ENCODE measurements around the gene ZSCAN29. TPM values are rescaled to one million over a fixed set of nuclear protein-coding genes. Genes with fewer than 3 reads are reported as not detected.

The ZSCAN29 gene
- total RNA-seq, 2 experiments from 2014 or later, result 20.9 to 23.8 TPM

- no peak overlapping the region for H3K4me3 Mint-ChIP-seq
- TF ChIP-seq CTCF (IDR thresholded peaks at IDR 0.05), result no peak
- ChIA-PET POLR2A (interaction anchor here (1.1 to 1.2 kb wide), 2 partner anchors 11 to 13 kb away, joined by 3 to 4 read pairs; no protein-coding TSS in a partner anchor), CTCF (interaction anchor here (1.1 kb wide), 1 partner anchor 13 kb away, joined by 3 read pairs; no protein-coding TSS in a partner anchor)
- peak overlapping the region; percentile 18 for H3K27ac Mint-ChIP-seq
- H3K27me3 Mint-ChIP-seq, result no peaks in the 10 kb centered on the region
- H3K9me3 Mint-ChIP-seq, result no peaks in the 10 kb centered on the region
- H3K36me3 Mint-ChIP-seq (ENCODE audit: low read depth), result peaks cover 39% of the 10 kb centered on the region
- DNase-seq (no peak), ATAC-seq (no peak)
- intact Hi-C loops (cut with micrococcal nuclease), result no loop called here
- no peaks in the 10 kb centered on the region for H3K4me1 Mint-ChIP-seq (ENCODE audit: low read depth)
These were observed 39.9 kb upstream of the ZSCAN29 start for GRCh38 chr15:43410572-43411214.

- Mint-ChIP-seq H3K36me3 (ENCODE audit: low read depth) (peaks cover 40% of the 10 kb centered on the region), H3K4me1 (ENCODE audit: low read depth) (no peaks in the 10 kb centered on the region), H3K27ac (no peak overlapping the region), H3K9me3 (no peaks in the 10 kb centered on the region), H3K4me3 (no peak overlapping the region), H3K27me3 (no peaks in the 10 kb centered on the region)
- TF ChIP-seq CTCF (IDR thresholded peaks at IDR 0.05), result no peak
- intact Hi-C loops (cut with micrococcal nuclease), result no loop called here
- ChIA-PET CTCF (no interaction called here), POLR2A (no interaction called here)
- DNase-seq (no peak), ATAC-seq (no peak)
These were observed 37.9 kb upstream of the ZSCAN29 start for GRCh38 chr15:43408789-43409188.

- H3K9me3 Mint-ChIP-seq, result no peaks in the 10 kb centered on the region
- POLR2A ChIA-PET, result no interaction called here
- no peak overlapping the region for H3K4me3 Mint-ChIP-seq
- H3K27ac Mint-ChIP-seq, result no peak overlapping the region
- DNase-seq (no peak), ATAC-seq (no peak)
- TF ChIP-seq CTCF (IDR thresholded peaks at IDR 0.05), result no peak
- H3K36me3 Mint-ChIP-seq (ENCODE audit: low read depth), result peaks cover 42% of the 10 kb centered on the region
- H3K27me3 Mint-ChIP-seq, result no peaks in the 10 kb centered on the region
- no peaks in the 10 kb centered on the region for H3K4me1 Mint-ChIP-seq (ENCODE audit: low read depth)
- CTCF ChIA-PET, result interaction anchor here (1.2 kb wide), 1 partner anchor 10 kb away, joined by 3 read pairs; no protein-coding TSS in a partner anchor
- intact Hi-C loops (cut with micrococcal nuclease), result no loop called here
These were observed 36.0 kb upstream of the ZSCAN29 start for GRCh38 chr15:43406808-43407207.

DNA sequence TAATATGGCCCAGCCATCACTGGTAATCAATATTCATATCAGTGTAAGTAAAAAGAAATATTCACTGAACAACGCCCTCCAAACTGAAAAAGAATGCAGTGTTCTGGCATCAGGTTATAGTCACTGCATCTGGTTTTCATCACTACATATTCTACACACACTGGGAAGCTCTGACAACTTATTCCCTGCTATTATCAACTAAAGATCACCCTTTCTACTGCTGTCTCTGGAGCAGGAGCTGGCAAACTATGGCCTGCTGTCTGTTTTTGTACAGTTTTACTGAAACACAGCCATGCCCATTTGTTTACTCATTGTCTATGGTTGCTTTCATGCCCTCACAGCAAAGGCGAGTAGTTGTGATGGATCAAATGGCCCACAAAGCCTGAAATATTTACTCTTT lies 35.3 kb upstream of the ZSCAN29 start:
- H3K4me1 Mint-ChIP-seq (ENCODE audit: low read depth), result no peaks in the 10 kb centered on the region
- no peak overlapping the region for H3K4me3 Mint-ChIP-seq
- no peak overlapping the region for H3K27ac Mint-ChIP-seq
- no peak for TF ChIP-seq CTCF (IDR thresholded peaks at IDR 0.05)
- DNase-seq (no peak), ATAC-seq (no peak)
- no peaks in the 10 kb centered on the region for H3K9me3 Mint-ChIP-seq
- ChIA-PET CTCF (no interaction called here), POLR2A (no interaction called here)
- H3K36me3 Mint-ChIP-seq (ENCODE audit: low read depth), result peaks cover 48% of the 10 kb centered on the region
- no peaks in the 10 kb centered on the region for H3K27me3 Mint-ChIP-seq
- intact Hi-C loops (cut with micrococcal nuclease), result no loop called here

DNA sequence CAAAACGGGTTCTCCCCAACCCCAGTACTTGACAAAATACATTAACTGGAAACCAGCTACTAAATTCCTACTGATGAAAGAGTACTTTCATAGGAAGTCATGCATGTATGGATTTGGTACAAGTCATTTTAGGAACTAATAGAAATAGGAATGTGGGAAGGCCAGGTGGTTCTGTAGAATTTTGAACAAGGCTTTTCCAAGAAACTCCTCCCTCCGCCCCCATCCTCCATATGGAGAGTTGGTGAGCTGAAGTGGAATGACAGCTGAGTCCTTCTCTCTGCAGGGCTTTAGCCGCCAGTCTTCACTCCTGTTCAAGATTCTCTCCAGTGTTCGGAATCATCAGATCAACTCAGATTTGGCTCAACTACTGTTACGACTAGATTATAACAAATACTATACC lies 33.3 kb upstream of the ZSCAN29 start:
- H3K27ac Mint-ChIP-seq, result no peak overlapping the region
- H3K4me1 Mint-ChIP-seq (ENCODE audit: low read depth), result no peaks in the 10 kb centered on the region
- TF ChIP-seq CTCF (IDR thresholded peaks at IDR 0.05), result no peak
- ATAC-seq (no peak), DNase-seq (no peak)
- CTCF ChIA-PET, result no interaction called here
- no peak overlapping the region for H3K4me3 Mint-ChIP-seq
- POLR2A ChIA-PET, result no interaction called here
- H3K36me3 Mint-ChIP-seq (ENCODE audit: low read depth), result peaks cover 44% of the 10 kb centered on the region
- intact Hi-C loops (cut with micrococcal nuclease), result no loop called here
- H3K27me3 Mint-ChIP-seq, result no peaks in the 10 kb centered on the region
- H3K9me3 Mint-ChIP-seq, result no peaks in the 10 kb centered on the region

Data from activated CD8-positive, alpha-beta T cell treated with anti-CD3 and anti-CD28 coated beads for 36 hours (primary cell).